HEK293T (cell line): Measurements from ENCODE around the gene BORCS5.

ENCODE experiments used
- ARNT ChIP-seq: fragments of 450-650 bp; IDR thresholded peaks from 2 replicates; pipeline ENCODE4 v1.6.1; 2017; ENCODE audit warnings: mild to moderate bottlenecking
- BHLHE40 ChIP-seq: fragments of 450-650 bp; IDR thresholded peaks from 2 replicates; pipeline ENCODE4 v1.6.1; 2016; ENCODE audit warnings: mild to moderate bottlenecking, moderate library complexity, borderline replicate concordance
- CTBP1 ChIP-seq: fragments of 450-650 bp; IDR thresholded peaks from 2 replicates; pipeline ENCODE4 v1.6.1; 2016; ENCODE audit warnings: borderline replicate concordance
- ELF4 ChIP-seq: fragments of 450-650 bp; IDR thresholded peaks from 2 replicates; pipeline ENCODE4 v1.6.1; 2017; ENCODE audit warnings: antibody characterized with exemption
- FOXA1 ChIP-seq: fragments of 450-650 bp; IDR thresholded peaks from 2 replicates; pipeline ENCODE4 v1.6.1; 2016; ENCODE audit warnings: mild to moderate bottlenecking
- FOXM1 ChIP-seq: fragments of 450-650 bp; IDR thresholded peaks from 2 replicates; pipeline ENCODE4 v1.6.1; 2017; ENCODE audit warnings: mild to moderate bottlenecking, borderline replicate concordance
- HDGF ChIP-seq: fragments of 450-650 bp; IDR thresholded peaks from 2 replicates; pipeline ENCODE4 v1.6.1; 2017; ENCODE audit warnings: antibody characterized with exemption, borderline replicate concordance
- L3MBTL2 ChIP-seq: fragments of 450-650 bp; conservative IDR thresholded peaks from 2 replicates; pipeline ENCODE4 v1.6.1; 2016; ENCODE audit warnings: mild to moderate bottlenecking
- SP1 ChIP-seq: fragments of 450-650 bp; IDR thresholded peaks from 2 replicates; pipeline ENCODE4 v1.6.1; 2017
- TARDBP ChIP-seq: fragments of 450-650 bp; IDR thresholded peaks from 2 replicates; pipeline ENCODE4 v1.6.1; 2016
- ZNF384 ChIP-seq: fragments of 450-650 bp; IDR thresholded peaks from 2 replicates; pipeline ENCODE4 v1.6.1; 2016

DNA sequence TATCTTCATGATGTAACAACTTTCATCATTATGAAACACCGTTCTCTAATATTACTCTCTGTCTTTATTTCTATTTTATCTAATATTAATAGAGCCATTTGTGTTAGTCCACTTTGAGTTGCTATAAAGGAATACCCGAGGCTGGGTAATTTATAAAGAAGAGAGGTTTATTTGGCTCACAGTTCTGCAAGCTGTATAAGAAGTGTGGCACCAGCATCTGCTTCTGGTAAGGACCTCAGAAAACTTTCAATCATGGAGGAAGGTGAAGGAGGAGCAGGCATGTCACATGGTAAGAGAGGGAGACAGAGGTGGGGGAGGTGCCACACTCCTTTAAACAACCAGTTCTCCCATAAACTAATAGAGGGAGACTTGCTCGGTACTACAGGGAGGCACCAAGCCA, 25.1 kb downstream of the BORCS5 start:
- TF ChIP-seq FOXM1 (no peak), ZNF384 (no peak), BHLHE40 (no peak), ELF4 (no peak), FOXA1 (no peak), CTBP1 (no peak), HDGF (no peak), TARDBP (no peak), SP1 (no peak), ARNT (no peak), L3MBTL2 (no peak)
